Kidney glomerular epithelial cell (primary cell): Measurements from ENCODE around the gene OR2W1.

Experiments used
- DNase-seq: peaks from one replicate; lab custom pipeline; 2025; lab: John Stamatoyannopoulos, UW

Gene OR2W1

GRCh38 chr6:28996844-28997510 lies 48.0 kb downstream of the OR2W1 start:
- DNase-seq = no peak

DNA sequence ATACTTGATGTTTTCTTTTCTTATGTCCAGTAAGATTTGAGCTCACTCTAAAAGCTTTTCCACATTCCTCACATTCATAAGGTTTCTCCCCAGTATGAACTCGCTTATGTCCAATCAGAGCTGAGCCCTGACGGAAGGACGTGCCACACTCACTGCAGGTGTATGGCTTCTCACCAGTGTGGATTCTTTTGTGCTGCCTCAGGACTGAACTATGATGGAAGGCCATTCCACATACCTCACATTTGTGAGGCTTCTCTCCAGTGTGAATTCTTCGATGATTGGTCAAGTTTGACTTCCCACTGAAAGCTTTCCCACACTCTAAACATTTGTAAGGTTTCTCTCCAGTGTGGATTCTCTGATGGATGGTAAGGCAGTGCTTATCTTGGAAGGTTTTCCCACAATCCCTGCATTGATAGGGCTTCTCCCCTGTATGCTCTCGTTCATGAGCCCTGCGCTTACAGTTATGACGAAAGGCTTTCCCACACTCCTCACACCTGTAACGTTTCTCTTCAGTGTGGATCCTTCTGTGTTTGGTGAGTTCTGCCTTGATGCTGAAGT lies 49.8 kb downstream of the OR2W1 start:
- no peak for DNase-seq
